22Rv1 (cell line): ENCODE measurements around the gene ALG5.

Experiments
- H3K27ac ChIP-seq: fragments of 450-650 bp; 2 replicates; pipeline ENCODE4 v1.5.1; 2017
- CTCF ChIP-seq: fragments of 450-650 bp; IDR thresholded peaks from 2 replicates; pipeline ENCODE4 v1.5.1; 2017; ENCODE audit warnings: mild to moderate bottlenecking
- ZFX ChIP-seq: fragments of 450-650 bp; IDR thresholded peaks from 2 replicates; pipeline ENCODE4 v1.6.1; 2017; ENCODE audit warnings: antibody characterized with exemption, borderline replicate concordance

Gene ALG5

GRCh38 chr13:36915106-36915505 is 84.0 kb downstream of the ALG5 start:
- TF ChIP-seq ZFX (no peak), CTCF (no peak)
- H3K27ac ChIP-seq: peak overlapping the region; percentile 53; the same call in 1 of the 2 replicates

GRCh38 chr13:36914648-36915047 is 84.5 kb downstream of the ALG5 start:
- no peak for TF ChIP-seq CTCF
- no peak for TF ChIP-seq ZFX
- H3K27ac ChIP-seq: peak overlapping the region; percentile 53; the same call in 1 of the 2 replicates

GRCh38 chr13:36913463-36913862 is 85.7 kb downstream of the ALG5 start:
- H3K27ac ChIP-seq: peak overlapping the region; percentile 53
- TF ChIP-seq ZFX: no peak
- no peak for TF ChIP-seq CTCF

- TF ChIP-seq CTCF: no peak
- TF ChIP-seq ZFX: no peak
- H3K27ac ChIP-seq: peak overlapping the region; percentile 53
Measured at GRCh38 chr13:36912973-36913372, 86.2 kb downstream of the ALG5 start.

GRCh38 chr13:36912369-36912768 is 86.8 kb downstream of the ALG5 start:
- H3K27ac ChIP-seq: peak overlapping the region; percentile 53
- TF ChIP-seq CTCF: no peak
- no peak for TF ChIP-seq ZFX

GRCh38 chr13:36910545-36910944 is 88.6 kb downstream of the ALG5 start:
- TF ChIP-seq ZFX (no peak), CTCF (no peak)
- no peak overlapping the region for H3K27ac ChIP-seq

- 0 out of 2 replicates have a peak overlapping the region, but pooled peaks have one; percentile 7 for H3K27ac ChIP-seq
- TF ChIP-seq CTCF (no peak), ZFX (no peak)
Measured at GRCh38 chr13:36907821-36908220, 91.3 kb downstream of the ALG5 start.
